Heart left ventricle (tissue), 16 donors: ENCODE measurements around the gene TMEM208. TPM values are rescaled to one million over a fixed set of nuclear protein-coding genes. Genes with fewer than 3 reads are reported as not detected.

Source experiments
- ATAC-seq, 4 donors: fragments of 200-7000 bp; cut with Tn5 transposase; one replicate each; pipeline ENCODE4 v1.9.1; 2020 to 2022; ENCODE audit warnings: moderate library complexity in 4 of 4, mild to moderate bottlenecking in 3 of 4, moderate number of reproducible peaks in 1 of 4
- DNase-seq, 5 donors: peaks; one replicate each; pipeline ENCODE4 v3.0.0-alpha.2; 2020
- H3K27ac ChIP-seq, 12 donors: fragments of 200-600 bp; sonication (generic) in 4 of 12; one replicate each; pipeline versions ENCODE4 v1.5.0 to v1.8.0; 2016 to 2022; ENCODE audit warnings: mild to moderate bottlenecking in 2 of 12
- H3K27me3 ChIP-seq, 9 donors: fragments of 200-600 bp; sonication (generic) in 2 of 9; one replicate each; pipeline versions ENCODE4 v1.5.1 to v1.8.0; 2016 to 2022; ENCODE audit warnings: mild to moderate bottlenecking in 3 of 9
- H3K36me3 ChIP-seq, 9 donors: fragments of 200-600 bp; sonication (generic) in 2 of 9; one replicate each; pipeline versions ENCODE4 v1.5.0 to v1.8.0; 2018 to 2022; ENCODE audit warnings: mild to moderate bottlenecking in 2 of 9
- H3K4me1 ChIP-seq, 12 donors: fragments of 200-600 bp; sonication (generic) in 4 of 12; one replicate each; pipeline versions ENCODE4 v1.5.0 to v1.8.0; 2016 to 2022; ENCODE audit warnings: mild to moderate bottlenecking in 3 of 12
- H3K4me3 ChIP-seq, 12 donors: fragments of 200-600 bp; sonication (generic) in 4 of 12; one replicate each; pipeline versions ENCODE4 v1.5.0 to v1.8.0; 2017 to 2022; ENCODE audit warnings: mild to moderate bottlenecking in 9 of 12, moderate library complexity in 4 of 12
- H3K9me3 ChIP-seq, 12 donors: fragments of 200-600 bp; sonication (generic) in 4 of 12; one replicate each; pipeline versions ENCODE4 v1.5.0 to v1.8.0; 2016 to 2022; ENCODE audit warnings: mild to moderate bottlenecking in 1 of 12
- CTCF ChIP-seq, 12 donors: fragments of 200-600 bp; sonication (generic) in 4 of 12; IDR thresholded peaks; one replicate each; pipeline versions ENCODE4 v1.5.0 to v1.8.0; 2018 to 2022; ENCODE audit warnings: antibody characterized with exemption in 12 of 12, mild to moderate bottlenecking in 5 of 12
- POLR2A ChIP-seq, 2 donors: fragments of 450-650 bp; IDR thresholded peaks; one replicate each; pipeline ENCODE4 v1.6.1; 2017; ENCODE audit warnings: antibody characterized with exemption in 2 of 2, mild to moderate bottlenecking in 2 of 2, moderate library complexity in 2 of 2
- WGBS, 4 donors: extraction: QIAGEN DNeasy Blood & Tissue Kit in 2 of 4; methylation state at CpG; one replicate each; pipeline versions ENCODE4 v1.1.5 to v1.1.7; 2013 to 2018; 5-methylcytosine and 5-hydroxymethylcytosine counted together
- intact Hi-C, 10 donors: fragments of 100-400 bp; cut with DNase I; formaldehyde crosslinking; loops; one replicate each; pipeline versions ENCODE4 v1.11.1 to v1.14.2; 2022
- polyA plus RNA-seq, 2 donors: library from polyadenylated mRNA; stranded (reverse); fragments of 200-250 nt; gene quantifications; one replicate each; pipeline ENCODE4 v1.2.3, GENCODE V29; 2013
- total RNA-seq, 9 donors: library from RNA; depleted of rRNA in 2 of 9; stranded (reverse); fragments of >200 nt in 2 of 9; fragmentation: NEBNext Ultra II Directional in 3 of 9; extraction: Animal tissue kit (Norgen Biotek cat#: 25700) in 3 of 9; gene quantifications; one replicate each; pipeline versions ENCODE4 v1.1.0 to v1.2.4, GENCODE V29; 2016 to 2023
- donor health status: ischemic (EF 13 %, LVEDD 7.1; RV severe dilation, severe dysfunction).
- donor health status: healthy with polysubstance abuse.
- donor health status: DM: no; HTN: yes; CAD: no.
- donor health status: DM: no; HTN: no; CAD: no.
- donor health status: ischemic (EF 25% LVEDD 6.9; RV normal size, moderate dysfunction).
- donor health status: ischemic (EF 25% LVEDD 5.7; RV mildly dilated, moderate dysfunction).
- donor health status: healthy.
- donor health status: DM: yes; HTN: yes; CAD: no.
- donor health status: ischemic (EF 35%, LVEDD 5.7; RV mildly dilated, moderate dysfunction).
- donor health status: nonischemic (EF 11% LVEDD 7.7; RV severe dilation, severe dysfunction).
- donor health status: DM: yes; HTN: yes; CAD: no.
- donor health status: PGD.
- donor health status: ischemic (EF 29% LVEDD 5.4; RV normal size, mild dysfunction).
- donor health status: nonischemic (EF 23%, LVEDD 6.1; RV moderate dilation, normal function).

The TMEM208 gene
- total and polyA plus RNA-seq, 11 donors, result 6.2 to 79.7 (median 16.9) TPM

GRCh38 chr16:67200491-67200890, 26.4 kb upstream of the TMEM208 start:
- Histone ChIP-seq H3K9me3 (no peaks in the 10 kb centered on the region), H3K27me3 (no peaks in the 10 kb centered on the region), H3K36me3 (peaks cover 0 to 77% (median 57%) of the 10 kb centered on the region in 9 donors), H3K4me3 (no peak overlapping the region), H3K27ac (no peak overlapping the region), H3K4me1 (peaks cover 0 to 19% (median 9%) of the 10 kb centered on the region in 12 donors)
- intact Hi-C loops, result no loop called here
- 89 to 97% (median 92%) methylated on average over 5 to 8 of the region's 8 CpGs for WGBS, 4 donors
- ATAC-seq (no peak), DNase-seq (peak in 1 of 5 donors; percentile 62)
- no peak for TF ChIP-seq CTCF (IDR thresholded peaks at IDR 0.05)
- TF ChIP-seq POLR2A (IDR thresholded peaks at IDR 0.05), result no peak

GRCh38 chr16:67201411-67202345, 25.3 kb upstream of the TMEM208 start:
- ATAC-seq (no peak), DNase-seq (peak in 1 of 5 donors; percentile 40)
- Histone ChIP-seq H3K27ac (no peak overlapping the region), H3K4me1 (peaks cover 0 to 19% (median 9%) of the 10 kb centered on the region in 12 donors), H3K4me3 (no peak overlapping the region), H3K9me3 (no peaks in the 10 kb centered on the region), H3K36me3 (peaks cover 0 to 65% (median 45%) of the 10 kb centered on the region in 9 donors), H3K27me3 (no peaks in the 10 kb centered on the region)
- intact Hi-C loops, result no loop called here
- WGBS, 4 donors, result 93 to 95% (median 94%) methylated on average over 30 to 40 of the region's 40 CpGs
- TF ChIP-seq POLR2A (IDR thresholded peaks at IDR 0.05) (no peak), CTCF (IDR thresholded peaks at IDR 0.05) (no peak)

- H3K27ac ChIP-seq, result no peak overlapping the region
- intact Hi-C loops, result no loop called here
- ATAC-seq, result no peak
- H3K4me3 ChIP-seq, result no peak overlapping the region
- peak in 1 of 5 donors; percentile 46 for DNase-seq
- 90 to 97% (median 95%) methylated on average over 9 to 12 of the region's 12 CpGs for WGBS, 4 donors
- H3K36me3 ChIP-seq, result peaks cover 0 to 57% (median 37%) of the 10 kb centered on the region in 9 donors
- H3K27me3 ChIP-seq, result no peaks in the 10 kb centered on the region
- TF ChIP-seq CTCF (IDR thresholded peaks at IDR 0.05), result no peak
- no peak for TF ChIP-seq POLR2A (IDR thresholded peaks at IDR 0.05)
- no peaks in the 10 kb centered on the region for H3K9me3 ChIP-seq
- H3K4me1 ChIP-seq, result peaks cover 0 to 19% (median 9%) of the 10 kb centered on the region in 12 donors
These were observed 24.5 kb upstream of the TMEM208 start for GRCh38 chr16:67202426-67202825.

GRCh38 chr16:67202956-67203493, 23.9 kb upstream of the TMEM208 start:
- ATAC-seq (no peak), DNase-seq (peak in 1 of 5 donors; percentile 41)
- H3K36me3 ChIP-seq, result peaks cover 0 to 51% (median 31%) of the 10 kb centered on the region in 9 donors
- no peaks in the 10 kb centered on the region for H3K9me3 ChIP-seq
- H3K4me3 ChIP-seq, result no peak overlapping the region
- H3K27me3 ChIP-seq, result no peaks in the 10 kb centered on the region
- WGBS, 4 donors, result 91 to 93% (median 92%) methylated on average over 8 to 23 of the region's 23 CpGs
- intact Hi-C loops, result no loop called here
- no peak overlapping the region for H3K27ac ChIP-seq
- peaks cover 0 to 15% (median 5%) of the 10 kb centered on the region in 12 donors for H3K4me1 ChIP-seq
- no peak for TF ChIP-seq CTCF (IDR thresholded peaks at IDR 0.05)
- TF ChIP-seq POLR2A (IDR thresholded peaks at IDR 0.05), result no peak
